Measurements from ENCODE around the gene ESYT2.
"Not testable (repeated sequence)": the region's sequence is repeated elsewhere in the genome, so short reads cannot be mapped to it uniquely, and the experiment has no call there.

The ESYT2 gene

GRCh38 chr7:158856883-158857668 lies 27.8 kb upstream of the ESYT2 start:
- no peak for DNase-seq (ENCODE audit: low read depth)

DNA sequence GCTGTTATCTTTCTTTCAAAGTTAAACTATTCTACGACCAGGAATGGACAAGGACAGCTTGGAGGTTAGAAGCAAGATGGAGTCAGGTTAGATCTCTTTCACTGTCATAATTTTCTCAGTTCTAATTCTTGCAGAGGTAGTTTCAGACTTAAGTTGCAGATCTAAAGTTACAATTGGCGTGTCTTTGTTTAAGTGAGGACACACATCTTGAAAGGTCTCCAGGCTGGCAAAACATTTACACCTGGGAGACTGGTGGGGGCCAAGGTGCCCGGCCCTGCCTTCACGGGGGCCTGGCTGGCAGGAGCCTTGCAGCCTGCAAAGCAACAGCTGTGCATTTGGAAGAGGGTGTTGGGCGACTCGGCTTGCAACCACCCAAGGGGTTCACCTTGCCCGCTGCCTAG lies 25.4 kb upstream of the ESYT2 start:
- no peak for DNase-seq (ENCODE audit: low read depth)

- no peak for DNase-seq (ENCODE audit: low read depth)
These were observed 21.3 kb upstream of the ESYT2 start for GRCh38 chr7:158850545-158851102.

DNA sequence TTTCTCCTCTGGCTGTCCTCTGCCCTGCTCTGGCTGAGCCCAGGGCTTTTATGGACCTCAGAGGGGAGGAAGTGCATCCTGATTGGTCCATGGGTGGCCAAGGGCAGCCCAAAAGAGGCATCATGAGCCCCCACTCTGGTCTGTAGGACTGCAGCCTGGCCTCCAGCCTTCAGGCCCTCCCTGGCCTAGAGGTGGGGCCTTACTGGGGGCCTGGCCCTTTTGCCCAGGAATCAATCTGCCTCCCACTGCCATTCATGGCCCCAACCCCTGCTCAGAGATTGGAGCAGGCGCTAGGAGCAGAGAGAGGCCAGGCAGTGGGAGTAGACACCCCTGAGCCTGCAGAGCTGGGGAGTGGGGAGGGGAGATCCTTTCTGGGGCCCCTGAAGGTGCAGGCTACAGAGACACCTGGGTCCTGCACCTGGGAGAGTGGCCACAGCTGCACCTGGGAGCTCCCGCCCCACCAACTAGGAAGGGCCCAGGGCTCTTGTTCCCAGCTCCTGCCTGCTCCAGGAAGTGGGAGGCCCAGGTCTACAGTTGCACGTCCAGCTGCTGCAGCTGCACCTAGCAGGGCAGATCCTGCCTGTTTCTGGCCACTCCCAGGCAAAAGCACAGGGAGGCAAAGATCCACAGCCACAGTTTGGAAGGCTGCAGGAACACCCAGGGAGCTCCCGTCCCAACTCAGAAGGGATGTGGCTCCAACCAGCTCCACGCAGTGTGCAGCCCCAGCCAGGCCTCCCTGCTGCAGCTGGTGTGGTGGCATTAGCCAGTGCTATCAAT lies 20.6 kb upstream of the ESYT2 start:
- DNase-seq (ENCODE audit: low read depth), result no peak

- no peak for DNase-seq (ENCODE audit: low read depth)
These were observed 20.1 kb upstream of the ESYT2 start for GRCh38 chr7:158849442-158849767.

- DNase-seq (ENCODE audit: low read depth), result no peak
These were observed 18.1 kb upstream of the ESYT2 start for GRCh38 chr7:158847451-158847866.

DNA sequence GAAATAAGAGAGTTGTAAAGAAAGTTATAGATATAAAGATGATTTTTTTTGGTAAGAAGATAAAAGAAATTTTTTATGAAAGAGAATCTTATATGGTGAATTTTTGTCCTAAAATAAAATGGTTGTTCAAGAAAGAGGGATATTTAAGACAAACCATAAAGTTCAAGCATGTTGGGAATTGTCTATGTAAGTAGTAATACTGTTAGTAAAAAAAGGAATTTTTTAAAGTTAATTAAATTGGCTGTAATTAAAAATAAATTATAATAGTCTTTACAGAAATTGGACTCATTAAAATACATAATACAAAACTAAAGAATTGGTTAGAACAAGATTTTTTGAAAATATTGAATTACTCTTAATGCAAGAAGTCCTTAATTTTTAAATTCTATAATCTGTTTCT lies 17.0 kb upstream of the ESYT2 start:
- no peak for DNase-seq (ENCODE audit: low read depth)

GRCh38 chr7:158843771-158844170 lies 14.5 kb upstream of the ESYT2 start:
- DNase-seq (ENCODE audit: low read depth), result no peak

GRCh38 chr7:158842486-158842885 lies 13.2 kb upstream of the ESYT2 start:
- no peak for DNase-seq (ENCODE audit: low read depth)

GRCh38 chr7:158840604-158841003 lies 11.3 kb upstream of the ESYT2 start:
- DNase-seq (ENCODE audit: low read depth), result no peak

DNA sequence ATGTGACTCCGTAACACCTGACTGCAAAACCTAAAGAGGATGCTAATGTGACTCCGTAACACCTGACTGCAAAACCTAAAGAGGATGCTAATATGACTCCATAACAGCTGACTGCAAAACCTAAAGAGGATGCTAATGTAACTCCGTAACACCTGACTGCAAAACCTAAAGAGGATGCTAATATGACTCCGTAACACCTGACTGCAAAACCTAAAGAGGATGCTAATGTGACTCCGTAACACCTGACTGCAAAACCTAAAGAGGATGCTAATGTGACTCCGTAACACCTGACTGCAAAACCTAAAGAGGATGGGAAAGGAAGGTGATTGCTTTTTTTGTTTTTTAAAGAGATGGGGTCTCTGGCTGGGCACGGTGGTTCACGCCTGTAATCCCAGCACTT lies 9.9 kb upstream of the ESYT2 start:
- DNase-seq (ENCODE audit: low read depth), result not testable (repeated sequence)

DNA sequence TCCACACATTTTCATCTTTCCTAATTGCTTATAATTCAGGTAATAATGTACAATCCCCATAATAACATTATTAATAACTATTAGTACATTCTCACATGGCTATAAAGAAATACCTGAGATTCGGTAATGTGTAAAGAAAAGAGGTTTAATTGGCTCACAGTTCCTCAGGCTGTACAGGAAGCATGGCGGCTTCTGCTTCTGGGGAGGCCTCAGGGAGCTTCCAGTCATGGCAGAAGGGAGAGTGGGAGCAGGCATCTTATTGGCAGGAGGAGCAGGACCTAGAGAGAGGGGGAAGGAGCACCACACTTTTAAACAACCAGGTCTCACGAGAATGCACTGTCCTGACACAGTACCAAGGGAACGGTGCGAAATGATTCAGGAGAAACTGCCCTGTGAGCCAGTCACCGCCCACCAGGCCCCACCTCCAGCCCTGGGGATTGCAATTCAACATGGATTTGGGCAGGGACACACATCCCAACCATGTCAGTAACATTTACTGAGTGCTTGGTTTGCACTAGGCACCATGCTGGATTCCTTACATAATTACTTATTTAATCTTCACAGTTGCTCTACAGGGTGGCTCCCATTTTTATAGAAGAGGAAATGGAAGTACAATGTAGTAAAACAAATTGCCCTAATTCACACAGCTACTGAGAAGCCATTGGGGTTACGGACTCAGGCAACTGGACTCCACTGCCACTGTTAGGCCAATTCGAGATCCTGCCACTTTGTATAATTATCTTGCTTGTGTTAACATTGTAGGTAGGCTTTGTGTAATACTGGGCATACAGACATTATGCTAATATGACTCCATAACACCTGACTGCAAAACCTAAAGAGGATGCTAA lies 8.7 kb upstream of the ESYT2 start:
- no peak for DNase-seq (ENCODE audit: low read depth)

DNA sequence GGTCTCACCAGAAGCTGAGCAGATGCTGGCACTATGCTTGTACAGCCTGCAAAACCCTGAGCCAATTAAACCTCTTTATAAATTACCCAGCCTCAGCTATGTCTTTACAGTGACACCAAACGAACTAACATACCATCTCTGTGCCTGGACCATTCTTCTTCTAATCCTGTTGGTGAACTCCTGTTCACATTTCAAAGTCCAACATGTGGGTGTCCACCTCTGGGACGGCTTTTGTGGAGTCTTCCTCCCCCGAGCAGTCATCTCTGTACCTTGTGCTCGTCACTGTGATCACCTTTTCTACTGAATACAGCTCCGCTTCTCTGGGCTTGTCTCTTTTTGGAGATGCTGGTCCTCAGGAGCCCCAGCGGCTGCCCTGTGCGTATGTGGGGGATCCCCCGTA lies 7.4 kb upstream of the ESYT2 start:
- no peak for DNase-seq (ENCODE audit: low read depth)

- DNase-seq (ENCODE audit: low read depth), result no peak
These were observed 5.8 kb upstream of the ESYT2 start for GRCh38 chr7:158834878-158835784.

- DNase-seq (ENCODE audit: low read depth), result no peak
These were observed 3.7 kb upstream of the ESYT2 start for GRCh38 chr7:158832994-158833393.

DNA sequence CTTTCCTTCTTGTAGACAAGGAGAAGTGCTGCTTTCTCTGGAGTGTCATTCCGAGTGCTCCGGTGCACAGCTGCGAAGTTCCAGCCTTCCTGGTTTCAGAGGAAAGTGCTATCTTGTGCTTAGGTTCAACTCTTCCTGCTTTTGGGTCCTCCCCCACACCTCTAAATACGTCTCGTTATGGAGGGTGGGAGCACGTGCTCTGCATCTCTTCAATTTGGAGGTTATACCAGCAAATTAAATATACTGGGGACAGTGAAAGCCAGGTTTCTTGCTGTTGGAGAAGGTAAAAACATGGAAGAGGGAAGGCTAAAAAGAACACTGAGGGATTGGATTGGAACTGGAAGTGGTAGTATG lies 2.4 kb upstream of the ESYT2 start:
- DNase-seq (ENCODE audit: low read depth), result no peak

DNA sequence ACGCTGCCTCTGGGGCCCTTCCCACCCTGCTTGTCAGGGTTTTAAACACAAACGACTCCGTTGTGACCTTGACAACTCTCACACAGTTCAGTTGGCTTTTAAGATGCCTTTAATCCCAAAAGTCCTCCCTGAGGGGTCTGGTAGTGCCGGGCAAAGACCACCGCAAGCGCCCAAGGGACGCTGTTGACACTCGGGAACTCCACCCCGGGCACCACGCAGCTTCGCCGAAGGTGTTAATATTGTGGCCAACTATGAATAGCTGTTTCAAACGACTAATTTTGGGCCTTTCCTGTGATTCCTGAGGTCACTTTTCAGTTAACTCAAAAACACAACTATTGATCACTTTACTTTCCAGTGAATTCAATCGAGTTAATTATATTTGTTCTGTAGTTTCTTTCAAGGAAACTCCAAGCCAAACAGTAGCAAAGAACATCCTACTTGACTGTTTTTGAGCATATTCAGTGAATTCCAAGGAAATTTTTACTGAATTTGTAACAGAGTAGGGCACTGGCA lies 958 bp upstream of the ESYT2 start:
- no peak for DNase-seq (ENCODE audit: low read depth)

- no peak for DNase-seq (ENCODE audit: low read depth)
These were observed 328 bp downstream of the ESYT2 start for GRCh38 chr7:158829021-158829341.

DNA sequence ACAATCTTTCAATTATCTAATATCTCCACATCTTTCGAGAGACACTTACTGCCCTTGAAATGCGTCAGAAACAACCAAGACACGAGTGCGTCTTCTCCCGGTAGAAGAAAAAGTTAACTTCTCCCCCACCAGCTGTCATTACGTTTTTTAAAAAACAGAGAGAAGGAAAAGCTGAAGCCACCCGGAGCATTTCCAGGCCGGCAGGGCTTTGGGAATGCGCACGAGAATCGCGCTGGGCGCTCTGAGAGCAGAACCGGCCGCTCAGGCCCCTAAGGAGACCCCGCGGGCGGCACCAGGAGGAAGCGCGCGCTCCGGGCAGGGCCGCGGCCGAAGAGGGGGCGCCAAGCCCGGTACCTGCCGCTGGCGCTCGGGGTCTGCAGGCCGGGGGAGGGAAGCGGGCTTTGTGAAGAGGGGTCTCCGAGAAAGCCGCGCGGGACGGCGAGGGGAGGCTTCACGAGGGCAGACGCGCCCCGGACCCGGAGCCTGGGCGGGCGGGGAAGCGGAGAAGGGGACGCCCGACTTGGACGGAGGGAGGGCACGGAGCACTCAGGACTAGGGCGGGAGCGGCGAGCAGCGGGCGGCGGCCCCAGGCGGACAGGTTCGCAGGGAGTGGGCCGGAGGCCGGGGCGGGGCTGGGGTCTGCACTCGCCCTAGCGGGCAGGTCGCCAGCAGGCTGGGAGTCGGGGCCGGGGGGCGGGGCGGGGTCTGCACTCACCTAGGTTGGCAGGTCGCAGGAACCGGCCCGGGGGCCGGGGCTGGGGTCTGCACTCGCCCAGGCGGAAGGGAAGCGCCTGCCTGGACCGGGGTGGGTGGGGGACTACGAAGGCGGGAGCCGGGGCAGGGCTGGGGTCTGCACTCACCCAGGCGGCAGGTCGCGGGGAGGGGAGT lies 932 bp downstream of the ESYT2 start:
- no peak for DNase-seq (ENCODE audit: low read depth)

DNA sequence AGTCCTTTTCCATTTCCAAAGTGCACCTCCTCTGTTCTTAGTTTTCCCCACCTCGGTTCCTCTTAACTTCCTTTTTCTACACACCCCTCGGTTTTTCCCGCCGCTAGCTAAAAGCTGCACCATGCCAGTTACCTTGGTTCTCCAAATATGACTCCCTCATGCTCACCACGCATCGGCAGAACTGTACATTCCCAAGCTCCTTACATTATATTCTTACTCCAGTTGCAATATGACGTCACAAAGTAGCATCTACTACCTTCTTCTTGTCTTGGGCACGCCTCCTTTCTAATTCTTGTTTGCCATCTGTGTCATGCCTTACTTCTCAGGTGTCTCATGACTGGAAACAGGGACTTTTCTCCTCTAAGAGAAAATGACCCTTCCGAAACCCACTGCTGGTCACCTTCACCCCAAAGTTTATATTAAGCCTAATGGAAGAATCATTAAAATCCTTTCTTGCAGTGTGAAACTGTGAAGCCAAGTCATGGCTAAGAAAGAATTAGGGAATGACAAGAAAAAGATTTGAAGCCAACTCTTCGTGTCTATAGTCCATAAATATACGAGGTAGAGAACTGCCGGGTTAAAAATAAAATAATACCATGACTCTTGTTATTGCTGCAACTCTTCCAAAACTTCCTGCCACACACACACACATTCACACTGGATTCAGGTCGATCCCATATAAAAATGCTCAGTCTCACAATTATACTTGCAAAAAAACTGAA lies 1.7 kb downstream of the ESYT2 start:
- DNase-seq (ENCODE audit: low read depth), result no peak

All from stimulated activated CD8-positive, alpha-beta memory T cell treated with anti-CD3 and anti-CD28 coated beads, Interleukin-12 subunit alpha, Interleukin-12 subunit beta, amount 100 ng/mL, for 4 hours (primary cell).